Tibial nerve (tissue), 4 donors: ENCODE results near the gene BSPRY. TPM values are rescaled to one million over a fixed set of nuclear protein-coding genes. Genes with fewer than 3 reads are reported as not detected.

Experiments used
- DNase-seq, 2 donors: peaks; one replicate each; pipeline ENCODE4 v3.0.0-alpha.2; 2019; ENCODE audit warnings: low spot score in 2 of 2
- H3K27ac ChIP-seq, 4 donors: fragments of 200-600 bp; sonication (generic) in 3 of 4; one replicate each; pipeline ENCODE4 v1.5.1; 2017 to 2019; ENCODE audit warnings: mild to moderate bottlenecking in 1 of 4
- H3K27me3 ChIP-seq, 2 donors: fragments of 200-600 bp; sonication (generic) in 1 of 2; one replicate each; pipeline versions ENCODE4 v1.5.1 to v1.6.0; 2017 to 2019
- H3K36me3 ChIP-seq, 3 donors: fragments of 200-600 bp; sonication (generic); one replicate each; pipeline ENCODE4 v1.5.1; 2018 to 2019
- H3K4me1 ChIP-seq, 4 donors: fragments of 200-600 bp; sonication (generic) in 3 of 4; one replicate each; pipeline ENCODE4 v1.5.1; 2017 to 2019
- H3K4me3 ChIP-seq, 4 donors: fragments of 200-600 bp; sonication (generic) in 3 of 4; one replicate each; pipeline ENCODE4 v1.5.1; 2017 to 2019; ENCODE audit warnings: mild to moderate bottlenecking in 1 of 4, moderate library complexity in 1 of 4
- H3K9me3 ChIP-seq, 4 donors: fragments of 200-600 bp; sonication (generic) in 3 of 4; one replicate each; pipeline ENCODE4 v1.5.1; 2017 to 2019
- CTCF ChIP-seq, 5 experiments: fragments of 200-600 bp in 3 of 5; fragments of 450-650 bp in 2 of 5; sonication (generic) in 3 of 5; IDR thresholded peaks; one replicate each; pipeline ENCODE4 v1.5.1; 2016 to 2019; ENCODE audit warnings: antibody characterized with exemption in 5 of 5, mild to moderate bottlenecking in 3 of 5, moderate library complexity in 2 of 5
- EP300 ChIP-seq, 2 donors: sonication (generic); formaldehyde crosslinking; IDR thresholded peaks; one replicate each; pipeline ENCODE4 v1.6.1; 2017; ENCODE audit warnings: antibody characterized with exemption in 2 of 2, mild to moderate bottlenecking in 1 of 2
- POLR2A ChIP-seq, 2 donors: fragments of 450-650 bp; IDR thresholded peaks; one replicate each; pipeline ENCODE4 v1.6.1; 2017; ENCODE audit warnings: antibody characterized with exemption in 2 of 2, mild to moderate bottlenecking in 2 of 2, moderate library complexity in 2 of 2
- WGBS, 2 donors: methylation state at CpG; one replicate each; pipeline ENCODE4 v1.1.5; 2018; 5-methylcytosine and 5-hydroxymethylcytosine counted together
- total RNA-seq, 4 donors: library from RNA; depleted of rRNA; stranded (reverse); fragments of >200 nt; gene quantifications; one replicate each; pipeline ENCODE4 v1.1.0, GENCODE V29; 2016

Gene BSPRY
- total RNA-seq = under 1 TPM in 3 of 4 donors, not detected in 1; 0.21 to 0.59 (median 0.30) TPM

GRCh38 chr9:113349445-113350094, at the start of gene BSPRY:
TSS of gene BSPRY (plus strand) at chr9:113349541. CDS start at chr9:113349580, 39 bp downstream.
- Histone ChIP-seq H3K36me3 (no peaks in the 10 kb centered on the region), H3K4me1 (peaks cover 0 to 22% (median 12%) of the 10 kb centered on the region in 4 donors), H3K9me3 (no peaks in the 10 kb centered on the region), H3K4me3 (peak within 1 kb of the TSS; percentile 20 to 55 (median 33)), H3K27me3 (peaks cover 0 to 34% of the 10 kb centered on the region in 2 donors), H3K27ac (peak within 1 kb of the TSS in 1 of 4 donors; percentile 55)
- 3 to 4% methylated on average over 43 to 49 of the region's 71 CpGs for WGBS, 2 donors
- no peak for TF ChIP-seq EP300 (IDR thresholded peaks at IDR 0.05)
- no peak for TF ChIP-seq POLR2A (IDR thresholded peaks at IDR 0.05)
- TF ChIP-seq CTCF (IDR thresholded peaks at IDR 0.05) = no peak
- DNase-seq = no peak

- Histone ChIP-seq H3K4me1 (no peaks in the 10 kb centered on the region), H3K27me3 (no peaks in the 10 kb centered on the region), H3K4me3 (no peak overlapping the region), H3K9me3 (no peaks in the 10 kb centered on the region), H3K27ac (no peak overlapping the region), H3K36me3 (no peaks in the 10 kb centered on the region)
- 40 to 48% methylated on average over 8 of the region's 8 CpGs for WGBS, 2 donors
- peak in 1 of 2 donors; percentile 12 for DNase-seq
- TF ChIP-seq POLR2A (IDR thresholded peaks at IDR 0.05) (no peak), EP300 (IDR thresholded peaks at IDR 0.05) (no peak), CTCF (IDR thresholded peaks at IDR 0.05) (no peak)
These were observed 49.5 kb upstream of the BSPRY start for GRCh38 chr9:113299800-113300292.

DNA sequence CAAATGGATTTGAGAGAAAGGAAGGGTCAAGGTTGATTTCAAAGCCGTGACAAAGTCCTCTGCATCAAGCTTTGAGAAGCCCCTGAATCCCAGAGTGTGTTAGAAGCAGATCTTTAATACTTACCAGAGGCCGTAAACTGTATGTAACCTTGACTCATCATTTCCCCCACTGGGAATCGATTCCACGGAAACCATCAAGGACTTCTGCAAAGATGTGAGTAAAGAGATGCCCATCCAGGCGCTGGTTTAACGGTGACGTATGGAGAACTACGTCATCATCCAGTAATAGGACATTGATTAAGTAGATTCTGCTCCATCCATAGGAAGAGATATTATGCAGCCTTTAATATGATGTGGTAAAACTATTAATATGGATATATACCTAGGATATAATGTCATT, 47.8 kb upstream of the BSPRY start:
- no peak overlapping the region for H3K27ac ChIP-seq
- no peaks in the 10 kb centered on the region for H3K4me1 ChIP-seq
- H3K27me3 ChIP-seq = no peaks in the 10 kb centered on the region
- no peaks in the 10 kb centered on the region for H3K9me3 ChIP-seq
- WGBS, 2 donors = 86 to 87% methylated on average over 8 of the region's 8 CpGs
- no peaks in the 10 kb centered on the region for H3K36me3 ChIP-seq
- TF ChIP-seq POLR2A (IDR thresholded peaks at IDR 0.05) (no peak), EP300 (IDR thresholded peaks at IDR 0.05) (no peak), CTCF (IDR thresholded peaks at IDR 0.05) (no peak)
- DNase-seq = no peak
- no peak overlapping the region for H3K4me3 ChIP-seq

DNA sequence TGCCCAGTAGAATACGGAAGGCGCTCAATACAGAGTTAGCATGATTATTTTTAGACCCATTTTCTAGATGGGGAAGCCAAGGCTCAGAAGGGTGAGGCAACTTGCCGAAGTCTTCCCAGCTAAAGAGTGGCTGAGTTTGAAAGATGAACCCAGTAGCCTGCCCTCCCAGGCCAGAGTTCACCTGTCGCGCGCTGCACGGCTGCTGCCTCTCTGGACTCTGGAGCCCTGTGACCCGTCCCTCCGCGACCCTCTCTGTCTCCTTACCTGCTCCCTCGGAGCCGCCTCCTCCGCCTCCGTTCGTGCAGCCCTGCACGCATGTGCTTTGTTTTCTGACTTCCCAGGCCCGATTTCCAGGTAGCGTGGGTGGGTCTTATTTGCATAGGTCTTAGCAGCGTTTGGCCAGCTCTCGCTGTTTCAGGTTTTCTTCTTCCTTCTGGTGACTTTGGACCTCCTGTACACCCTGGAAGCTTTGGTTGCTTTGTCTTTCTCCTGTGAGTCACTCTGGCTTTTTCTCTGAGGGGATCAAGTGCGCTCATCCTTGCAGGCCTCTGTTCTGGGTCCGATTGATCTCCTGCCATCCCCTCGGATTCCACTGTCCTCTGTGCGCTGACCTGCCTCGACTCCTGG, 46.4 kb upstream of the BSPRY start, which contains the start of gene RNF183:
Gene RNF183 (minus strand): TSS at position 585 of the 627 bp plus-strand sequence. CDS start 5,192 bp downstream, outside the sequence.
- no peak within 1 kb of the TSS for H3K27ac ChIP-seq
- H3K36me3 ChIP-seq = no peaks in the 10 kb centered on the region
- H3K9me3 ChIP-seq = no peaks in the 10 kb centered on the region
- 78 to 85% methylated on average over 25 of the region's 25 CpGs for WGBS, 2 donors
- H3K4me3 ChIP-seq = no peak within 1 kb of the TSS
- H3K27me3 ChIP-seq = no peaks in the 10 kb centered on the region
- TF ChIP-seq POLR2A (IDR thresholded peaks at IDR 0.05) = no peak
- TF ChIP-seq CTCF (IDR thresholded peaks at IDR 0.05) = no peak
- TF ChIP-seq EP300 (IDR thresholded peaks at IDR 0.05) = no peak
- no peak for DNase-seq
- H3K4me1 ChIP-seq = no peaks in the 10 kb centered on the region

DNA sequence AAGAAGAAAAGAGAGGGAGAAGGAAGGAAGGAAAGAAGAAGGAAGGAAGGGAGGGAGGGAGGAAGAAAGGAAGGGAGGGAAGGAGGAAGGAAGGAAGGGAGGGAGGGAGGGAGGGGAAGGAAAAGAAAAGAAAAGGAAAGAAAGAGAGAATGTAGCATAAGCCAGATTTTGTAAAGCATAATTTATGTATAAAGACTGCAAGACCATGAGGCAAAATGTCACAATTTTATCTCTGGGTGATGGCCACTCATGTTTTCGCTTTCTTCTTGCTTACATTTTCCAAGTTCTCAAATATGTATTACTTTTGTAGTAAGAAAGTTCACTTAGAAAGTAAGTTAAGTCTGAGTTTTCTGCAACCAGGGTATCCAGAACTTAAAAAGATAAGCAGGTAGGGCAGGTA, 42.8 kb upstream of the BSPRY start:
- H3K27me3 ChIP-seq = no peaks in the 10 kb centered on the region
- H3K9me3 ChIP-seq = no peaks in the 10 kb centered on the region
- no peak overlapping the region for H3K27ac ChIP-seq
- no peak for TF ChIP-seq POLR2A (IDR thresholded peaks at IDR 0.05)
- no peaks in the 10 kb centered on the region for H3K4me1 ChIP-seq
- H3K36me3 ChIP-seq = no peaks in the 10 kb centered on the region
- H3K4me3 ChIP-seq = no peak overlapping the region
- no peak for DNase-seq
- WGBS, 2 donors = 89 to 94% methylated on average over 1 of the region's 1 CpG
